ENCODE measurements around the gene POLD4. TPM values are rescaled to one million over a fixed set of nuclear protein-coding genes. Genes with fewer than 3 reads are reported as not detected.
A peak's percentile ranks its signal among the peaks of the same experiment; 100 is the strongest.

The POLD4 gene
- total and polyA plus RNA-seq, 2 donors (not counting 3 experiments of a cell fraction or from before 2014, with no cell fraction given) = 50.1 to 204 TPM

- H3K27me3 ChIP-seq (ENCODE audit: control insufficient read depth in 2 of 2, insufficient read depth in 2 of 2, low read length in 2 of 2) = no peaks in the 10 kb centered on the region
- no peaks in the 10 kb centered on the region for H4K20me1 ChIP-seq (replicated peaks; ENCODE audit: control insufficient read depth, extremely low read depth, insufficient read depth, low read length)
- POLR2A ChIA-PET = interaction anchor here (0.8 to 1.3 kb wide), 4 partner anchors 13 to 26 kb away, joined by 3 to 13 read pairs (median 4); partner anchors contain the start of gene CLCF1
- H3K36me3 ChIP-seq (ENCODE audit: control insufficient read depth in 2 of 2, extremely low read depth in 1 of 2, insufficient read depth in 2 of 2, low read length in 2 of 2) = no peaks in the 10 kb centered on the region
- intact Hi-C loops (cut with micrococcal nuclease) (loop anchor here (1.0 kb wide), 2 partner anchors 17 to 25 kb away; no protein-coding TSS in a partner anchor), dilution Hi-C loops (cut with MboI; ENCODE audit: extremely low pct_ligation_motif_present, low sequenced_read_pairs) (no loop called here)
- DNase-seq (ENCODE audit: low read depth, low spot score) (peak; percentile 71), FAIRE-seq (peak; percentile 97)
- H3K79me2 ChIP-seq (ENCODE audit: control insufficient read depth, insufficient read depth, low read length) = peaks cover 4% of the 10 kb centered on the region
- H2AFZ ChIP-seq (ENCODE audit: low read depth, low read length) = peak overlapping the region; percentile 26
- H3K9me3 ChIP-seq (replicated peaks; ENCODE audit: control insufficient read depth, insufficient read depth, low read length) = no peaks in the 10 kb centered on the region
- CTCF ChIA-PET = interaction anchor here (0.6 to 15.0 kb wide), 7 partner anchors 11 to 134 kb away, joined by 3 to 1051 read pairs (median 4); partner anchors contain the start of genes CLCF1 and RAD9A
- peak overlapping the region; percentile 3 for H3K27ac ChIP-seq (ENCODE audit: insufficient read depth, low read depth, low read length)
- BruUV-seq (replicated peaks) = no TSS peak
- TF ChIP-seq EZH2 (IDR thresholded peaks at IDR 0.05; ENCODE audit: borderline replicate concordance, low read depth, low read length, severe bottlenecking) (no peak), POLR2A (IDR thresholded peaks at IDR 0.05; ENCODE audit: low read depth, low read length) (peak; percentile 25), GATA2 (IDR thresholded peaks at IDR 0.05; ENCODE audit: insufficient read depth, insufficient read length, low read depth, low read length) (no peak), CTCF (IDR thresholded peaks at IDR 0.05; ENCODE audit: extremely low read depth in 1 of 2, insufficient read depth in 1 of 2, low read depth in 1 of 2, low read length in 2 of 2) (peak; percentile 92 to 98), POLR2AphosphoS5 (IDR thresholded peaks at IDR 0.05; ENCODE audit: insufficient read depth, low read depth, low read length) (peak; percentile 16), MAX (IDR thresholded peaks at IDR 0.05; ENCODE audit: insufficient read depth, insufficient read length) (no peak), JUN (IDR thresholded peaks at IDR 0.05; ENCODE audit: borderline replicate concordance, insufficient read depth, insufficient read length, low read depth) (no peak)
- no peaks in the 10 kb centered on the region for H3K9me1 ChIP-seq (replicated peaks; ENCODE audit: control insufficient read depth, extremely low read depth, insufficient read depth, low read length)
- no peak overlapping the region for H3K9ac ChIP-seq (replicated peaks; ENCODE audit: extremely low read depth, insufficient read depth, low read length)
- H3K4me2 ChIP-seq (ENCODE audit: insufficient read depth, low read length) = no peak overlapping the region
- no peak overlapping the region for H3K4me3 ChIP-seq (replicated peaks in 1 of 3; ENCODE audit: insufficient read depth in 1 of 3, low read depth in 1 of 3, low read length in 3 of 3)
- H3K4me1 ChIP-seq (ENCODE audit: control insufficient read depth, extremely low read depth, insufficient read depth, low read length) = peaks cover 41% of the 10 kb centered on the region
These were observed 3.7 kb upstream of the POLD4 start for GRCh38 chr11:67356864-67357561.
